Hepatocyte (in vitro differentiated cells): Measurements from ENCODE around the gene ZNF641. TPM values are rescaled to one million over a fixed set of nuclear protein-coding genes. Genes with fewer than 3 reads are reported as not detected.
A peak's percentile ranks its signal among the peaks of the same experiment; 100 is the strongest.

Experiments
- DNase-seq: peaks from one replicate; pipeline ENCODE4 v3.0.0-alpha.2; 2016; ENCODE audit warnings: low spot score
- H2AFZ ChIP-seq: fragments of 200-600 bp; sonication (generic); 2 replicates; pipeline ENCODE4 v1.6.0; 2016; ENCODE audit warnings: antibody characterized with exemption, mild to moderate bottlenecking
- H3K27ac ChIP-seq: fragments of 200-600 bp; sonication (generic); 2 replicates; pipeline ENCODE4 v1.5.1; 2016; ENCODE audit warnings: mild to moderate bottlenecking
- H3K27me3 ChIP-seq: fragments of 200-600 bp; sonication (generic); 2 replicates; pipeline ENCODE4 v1.6.1; 2016
- H3K36me3 ChIP-seq: fragments of 200-600 bp; sonication (generic); replicated peaks from 2 replicates; pipeline ENCODE4 v1.5.1; 2016; ENCODE audit warnings: low read depth; ENCODE audit not compliant: insufficient read depth
- H3K4me1 ChIP-seq: fragments of 200-600 bp; sonication (generic); 2 replicates; pipeline ENCODE4 v1.5.1; 2016; ENCODE audit warnings: mild to moderate bottlenecking, moderate library complexity; ENCODE audit not compliant: insufficient read depth
- H3K4me2 ChIP-seq: fragments of 200-600 bp; sonication (generic); 2 replicates; pipeline ENCODE4 v1.6.0; 2016
- H3K4me3 ChIP-seq: fragments of 200-600 bp; sonication (generic); 2 replicates; pipeline ENCODE4 v1.5.1; 2016; ENCODE audit warnings: mild to moderate bottlenecking
- H3K79me2 ChIP-seq: fragments of 200-600 bp; sonication (generic); 2 replicates; pipeline ENCODE4 v1.6.0; 2017; ENCODE audit warnings: mild to moderate bottlenecking
- H3K9me2 ChIP-seq: fragments of 200-600 bp; sonication (generic); replicated peaks from 2 replicates; pipeline ENCODE4 v1.6.0; 2017; ENCODE audit warnings: mild to moderate bottlenecking; ENCODE audit not compliant: insufficient read depth
- H3K9me3 ChIP-seq: fragments of 200-600 bp; sonication (generic); 2 replicates; pipeline ENCODE4 v1.5.1; 2016; ENCODE audit warnings: low read depth, mild to moderate bottlenecking
- H4K20me1 ChIP-seq: fragments of 200-600 bp; sonication (generic); 2 replicates; pipeline ENCODE4 v1.6.0; 2016; ENCODE audit warnings: mild to moderate bottlenecking; ENCODE audit not compliant: insufficient read depth, poor library complexity, severe bottlenecking
- CTCF ChIP-seq: fragments of 200-600 bp; sonication (generic); IDR thresholded peaks from 2 replicates; pipeline ENCODE4 v1.5.1; 2016; ENCODE audit warnings: antibody characterized with exemption, mild to moderate bottlenecking; ENCODE audit not compliant: poor library complexity
- EZH2 ChIP-seq: fragments of 200-600 bp; sonication (generic); IDR thresholded peaks from 2 replicates; pipeline ENCODE4 v1.6.1; 2016; ENCODE audit warnings: antibody characterized with exemption, mild to moderate bottlenecking, borderline replicate concordance
- EZH2phosphoT487 ChIP-seq: fragments of 200-600 bp; sonication (generic); IDR thresholded peaks from one replicate; pipeline ENCODE4 v1.6.1; 2018; ENCODE audit warnings: antibody characterized with exemption, mild to moderate bottlenecking, low read depth, moderate library complexity; ENCODE audit not compliant: unreplicated experiment, severe bottlenecking
- WGBS: methylation state at CpG from one replicate; pipeline ENCODE4 v1.1.6; 2016; ENCODE audit warnings: low lambda C conversion rate; ENCODE audit errors: missing lambda C conversion rate; 5-methylcytosine and 5-hydroxymethylcytosine counted together
- polyA plus RNA-seq: library from polyadenylated mRNA; unstranded; fragments of >200 nt; fragmentation: Nextera tagmentation; extraction: Ambion mirVana; gene quantifications from 2 replicates; pipeline ENCODE4 v1.2.1, GENCODE V29; 2016
- total RNA-seq: library from RNA; depleted of rRNA; stranded (reverse); fragments of >200 nt; gene quantifications from 2 replicates; pipeline ENCODE4 v1.2.3, GENCODE V29; 2014

Gene ZNF641
- total and polyA plus RNA-seq, 2 experiments from 2014 or later, result 15.5 to 37.2 TPM

DNA sequence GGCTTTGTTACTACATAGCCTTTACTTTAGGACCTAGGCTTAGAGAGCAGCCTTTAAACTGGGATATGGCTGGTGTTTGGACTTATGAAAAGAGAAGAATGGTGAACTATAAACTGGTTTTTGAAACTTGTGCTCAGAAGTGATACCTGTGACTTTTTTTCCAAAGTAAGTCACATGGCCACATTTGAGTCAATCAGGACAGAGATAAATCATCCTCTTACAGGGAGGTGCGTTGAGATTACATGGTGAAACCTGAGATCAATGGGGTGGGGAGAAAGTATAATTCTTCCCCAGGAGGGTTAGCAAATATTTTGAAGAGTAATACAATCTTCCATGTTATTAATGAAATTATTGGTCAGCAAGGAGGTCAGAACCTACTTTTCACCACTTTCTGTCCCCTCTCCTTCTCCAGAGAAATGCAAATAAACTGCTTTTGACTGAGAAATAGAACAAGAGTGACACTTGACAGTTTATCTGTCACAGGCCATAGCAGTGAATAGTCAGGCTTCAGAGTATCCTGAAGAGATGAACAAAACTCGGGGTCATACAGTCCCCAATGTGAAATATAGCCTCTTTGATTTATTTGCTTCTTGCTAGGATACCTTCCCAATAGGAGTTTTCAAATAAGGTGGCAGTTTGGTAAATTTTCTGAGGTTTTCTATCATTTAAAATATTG lies 11.1 kb upstream of the ZNF641 start:
- WGBS, result 81% methylated on average over 2 of the region's 2 CpGs

GRCh38 chr12:48358937-48359513 lies 8.3 kb upstream of the ZNF641 start:
- Histone ChIP-seq H3K9me2 (no peaks in the 10 kb centered on the region), H3K27ac (peak overlapping the region; percentile 90), H4K20me1 (no peaks in the 10 kb centered on the region), H3K79me2 (no peaks in the 10 kb centered on the region), H3K9me3 (no peaks in the 10 kb centered on the region), H3K4me2 (peak overlapping the region; percentile 48), H3K4me1 (peaks cover 5% of the 10 kb centered on the region), H3K4me3 (no peak overlapping the region), H3K36me3 (no peaks in the 10 kb centered on the region), H3K27me3 (no peaks in the 10 kb centered on the region), H2AFZ (peak overlapping the region; percentile 25)
- TF ChIP-seq EZH2 (no peak), CTCF (no peak), EZH2phosphoT487 (no peak)
- peak; percentile 56 for DNase-seq
- 70% methylated on average over 7 of the region's 7 CpGs for WGBS

More for the DNA sequence above, 11.1 kb upstream of the ZNF641 start:
- H3K27ac ChIP-seq, result no peak overlapping the region
- no peak overlapping the region for H2AFZ ChIP-seq
- peaks cover 5% of the 10 kb centered on the region for H3K4me1 ChIP-seq
- no peaks in the 10 kb centered on the region for H3K36me3 ChIP-seq
- no peaks in the 10 kb centered on the region for H3K9me2 ChIP-seq
- no peaks in the 10 kb centered on the region for H3K9me3 ChIP-seq
- no peaks in the 10 kb centered on the region for H4K20me1 ChIP-seq
- H3K4me2 ChIP-seq, result no peak overlapping the region
- DNase-seq, result no peak
- TF ChIP-seq EZH2, result no peak
- no peak for TF ChIP-seq CTCF
- TF ChIP-seq EZH2phosphoT487, result no peak
- no peaks in the 10 kb centered on the region for H3K27me3 ChIP-seq
- no peaks in the 10 kb centered on the region for H3K79me2 ChIP-seq
- no peak overlapping the region for H3K4me3 ChIP-seq

DNA sequence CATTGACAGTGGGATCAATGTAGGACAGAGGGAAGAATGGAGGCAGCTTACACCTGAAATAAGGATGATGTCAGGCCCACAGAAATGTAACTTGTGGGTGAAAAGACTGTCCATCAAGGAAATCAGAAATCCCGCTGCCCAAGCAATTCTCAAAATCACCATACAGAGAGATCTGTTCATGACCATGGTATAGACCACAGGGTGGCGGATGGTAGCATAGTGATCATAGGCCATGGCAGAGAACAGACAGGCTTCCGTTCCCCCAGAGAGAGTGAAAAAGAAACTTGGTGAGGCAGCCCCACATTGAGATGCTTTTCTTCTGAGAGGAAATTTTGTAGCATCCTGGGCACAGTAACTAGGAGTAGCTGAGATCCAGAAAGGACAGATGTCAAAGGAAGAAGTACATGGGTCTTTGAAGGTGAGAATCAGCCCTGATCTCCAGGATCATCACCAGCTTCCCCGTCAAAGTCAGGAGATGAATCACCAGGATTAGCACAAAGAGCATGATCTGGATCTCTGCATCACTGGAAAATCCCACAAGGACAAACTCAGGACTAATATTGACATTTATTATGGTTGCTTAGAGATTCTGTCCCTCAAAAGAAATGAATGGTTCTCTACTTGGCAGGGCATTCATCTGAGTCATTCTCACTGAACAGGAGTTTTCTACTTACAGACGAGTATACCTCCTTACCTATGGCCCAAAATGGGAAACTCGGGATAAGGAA lies 5.5 kb upstream of the ZNF641 start:
- peaks cover 5% of the 10 kb centered on the region for H3K4me1 ChIP-seq
- peak overlapping the region; percentile 81 for H3K27ac ChIP-seq
- H3K79me2 ChIP-seq, result no peaks in the 10 kb centered on the region
- DNase-seq, result peak; percentile 46
- no peaks in the 10 kb centered on the region for H3K27me3 ChIP-seq
- no peak overlapping the region for H3K4me2 ChIP-seq
- no peak for TF ChIP-seq EZH2
- TF ChIP-seq EZH2phosphoT487, result no peak
- no peak overlapping the region for H3K4me3 ChIP-seq
- H3K36me3 ChIP-seq, result no peaks in the 10 kb centered on the region
- no peak overlapping the region for H2AFZ ChIP-seq
- no peaks in the 10 kb centered on the region for H3K9me2 ChIP-seq
- H3K9me3 ChIP-seq, result no peaks in the 10 kb centered on the region
- 72% methylated on average over 6 of the region's 6 CpGs for WGBS
- no peaks in the 10 kb centered on the region for H4K20me1 ChIP-seq
